LHCN-M2 (cell line): ENCODE results near the gene KDM2B. TPM values are rescaled to one million over a fixed set of nuclear protein-coding genes. Genes with fewer than 3 reads are reported as not detected.

Experiments used
- DNase-seq: peaks from one replicate; pipeline ENCODE4 v3.0.0-alpha.2; 2012; ENCODE audit warnings: low read depth
- polyA plus RNA-seq: library from polyadenylated mRNA; unstranded; fragments of >200 nt; gene quantifications from one replicate; pipeline ENCODE4 v1.2.1, GENCODE V29; 2012; ENCODE audit warnings: missing spikeins
- total RNA-seq: library from RNA; depleted of rRNA; stranded (reverse); fragments of >200 nt; gene quantifications from 2 replicates; pipeline ENCODE4 v1.2.3, GENCODE V29; 2014; rRNA removed

Gene KDM2B
- total RNA-seq, result 19.6 and 28.8 TPM in 2 replicates
- 15.8 TPM for polyA plus RNA-seq

DNA sequence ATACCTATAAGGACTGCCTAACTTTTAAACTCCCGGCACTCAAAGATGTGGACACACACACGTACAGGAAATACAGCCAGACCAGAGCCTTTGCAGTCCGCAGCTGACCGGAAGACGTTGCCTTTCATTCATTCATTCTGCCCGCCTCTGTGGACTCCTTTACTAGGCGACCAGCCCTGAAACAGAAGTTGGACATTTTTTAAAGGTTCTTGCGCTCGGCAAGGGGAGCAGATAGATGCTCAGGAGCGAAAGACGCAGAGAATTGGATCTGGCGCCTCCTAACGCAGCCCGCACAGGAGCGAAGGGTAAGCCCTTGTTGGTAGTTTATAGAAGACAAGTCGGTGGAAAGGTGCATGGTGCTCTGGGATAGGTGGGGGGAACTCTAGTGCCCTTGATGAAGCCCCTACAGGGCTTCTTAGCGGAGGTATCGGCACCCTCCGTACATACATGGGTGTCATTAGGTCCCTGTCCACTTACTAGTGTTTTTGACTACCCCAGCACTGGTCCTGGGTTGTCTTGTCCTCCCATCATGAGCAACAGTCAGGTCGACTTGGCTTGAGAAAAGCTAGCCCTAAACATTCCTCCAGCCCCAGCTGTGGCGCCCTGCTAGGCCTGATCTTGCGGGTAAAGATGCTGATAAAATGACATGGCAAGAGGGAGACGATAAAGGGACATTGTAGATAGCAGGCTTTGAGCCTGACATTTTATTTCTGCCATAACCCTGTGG, at the start of gene KDM2B:
TSS of gene KDM2B (minus strand) at position 65 of the 727 bp plus-strand sequence. CDS start 112 bp downstream, outside the sequence.
- peak; percentile 42 for DNase-seq

DNA sequence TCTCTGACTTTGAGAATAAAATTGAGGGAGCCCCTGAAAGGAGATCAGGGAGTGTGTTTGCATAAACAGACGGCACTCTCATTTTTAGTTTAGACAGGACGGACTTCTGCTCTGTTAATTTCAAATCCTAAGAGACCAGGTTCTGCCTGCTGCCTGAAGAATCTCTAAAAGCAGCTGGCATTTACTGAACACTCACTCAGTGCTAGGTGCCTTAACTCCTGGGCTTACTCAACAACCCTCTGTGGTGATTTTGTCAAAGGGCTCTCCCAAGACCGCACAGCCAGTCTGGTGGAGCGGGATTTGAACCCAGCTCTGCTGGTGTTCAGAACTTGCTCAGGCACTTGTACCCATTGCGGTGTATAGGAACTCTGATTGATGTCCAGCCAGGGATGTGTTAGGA, 47.7 kb upstream of the KDM2B start:
- no peak for DNase-seq

DNA sequence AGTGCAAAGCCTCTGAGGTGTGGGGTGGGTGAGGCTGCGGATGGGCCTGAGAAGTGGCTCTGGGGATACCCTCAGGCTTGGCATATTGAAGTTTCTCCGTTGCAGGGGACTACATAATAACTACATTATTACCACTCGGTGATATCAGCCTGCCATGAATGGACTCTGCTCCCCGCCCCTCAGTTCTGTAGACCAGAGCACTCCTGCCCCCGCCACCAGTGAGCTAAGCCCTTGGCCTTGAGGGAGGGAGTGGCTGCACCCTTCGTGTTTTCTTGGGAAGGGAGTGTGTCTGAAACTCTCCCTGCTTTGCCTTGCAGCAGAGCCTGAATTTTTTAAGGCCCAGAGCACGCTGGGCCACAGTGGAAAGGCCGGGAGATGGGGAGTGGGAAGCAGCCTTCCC, 47.2 kb upstream of the KDM2B start:
- no peak for DNase-seq

- peak; percentile 62 for DNase-seq
These were observed 46.2 kb upstream of the KDM2B start for GRCh38 chr12:121626853-121627640.

DNA sequence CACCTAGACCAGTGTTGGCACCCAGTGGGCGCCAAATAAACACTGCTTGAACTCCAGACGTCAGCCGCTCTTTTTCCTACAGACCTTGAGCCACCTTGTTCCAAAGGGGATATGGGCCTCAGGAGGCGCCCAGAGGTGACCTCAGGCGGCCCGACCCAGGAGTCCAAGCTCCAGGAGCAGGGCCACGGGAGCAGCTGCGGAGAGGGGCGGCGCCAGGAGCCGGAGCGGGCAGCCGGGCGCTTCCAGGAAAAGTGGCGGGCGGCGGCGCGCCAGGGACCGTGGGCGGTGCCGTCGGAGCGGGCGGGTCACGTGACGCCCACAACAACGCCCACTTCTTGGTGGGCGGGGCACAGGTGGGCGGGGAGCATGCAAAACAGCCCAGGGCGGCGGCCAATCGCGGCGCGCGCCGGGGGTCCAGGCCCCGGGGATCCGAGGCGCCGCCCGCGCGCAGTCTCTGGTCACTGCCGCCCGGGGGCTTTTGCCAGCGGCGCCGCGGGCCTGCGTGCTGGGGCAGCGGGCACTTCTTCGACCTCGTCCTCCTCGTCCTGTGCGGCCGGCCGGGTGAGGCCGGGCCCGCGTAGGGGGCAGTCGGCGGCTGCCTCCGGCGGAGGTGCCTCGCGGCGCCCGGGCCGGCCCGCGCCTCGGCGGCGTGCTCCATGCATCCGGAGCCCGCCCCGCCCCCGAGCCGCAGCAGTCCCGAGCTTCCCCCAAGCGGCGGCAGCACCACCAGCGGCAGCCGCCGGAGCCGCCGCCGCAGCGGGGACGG, 45.4 kb upstream of the KDM2B start, which contains the start of gene ORAI1:
TSS of gene ORAI1 (plus strand) at position 444 of the 766 bp plus-strand sequence.
- DNase-seq, result peak; percentile 92

GRCh38 chr12:121620333-121620891, 39.6 kb upstream of the KDM2B start:
- no peak for DNase-seq

GRCh38 chr12:121618659-121619233, 37.9 kb upstream of the KDM2B start:
- DNase-seq, result no peak

- no peak for DNase-seq
These were observed 34.1 kb upstream of the KDM2B start for GRCh38 chr12:121614872-121615467.

GRCh38 chr12:121613462-121613861, 32.6 kb upstream of the KDM2B start:
- no peak for DNase-seq

- no peak for DNase-seq
These were observed 30.5 kb upstream of the KDM2B start for GRCh38 chr12:121611306-121611705.

DNA sequence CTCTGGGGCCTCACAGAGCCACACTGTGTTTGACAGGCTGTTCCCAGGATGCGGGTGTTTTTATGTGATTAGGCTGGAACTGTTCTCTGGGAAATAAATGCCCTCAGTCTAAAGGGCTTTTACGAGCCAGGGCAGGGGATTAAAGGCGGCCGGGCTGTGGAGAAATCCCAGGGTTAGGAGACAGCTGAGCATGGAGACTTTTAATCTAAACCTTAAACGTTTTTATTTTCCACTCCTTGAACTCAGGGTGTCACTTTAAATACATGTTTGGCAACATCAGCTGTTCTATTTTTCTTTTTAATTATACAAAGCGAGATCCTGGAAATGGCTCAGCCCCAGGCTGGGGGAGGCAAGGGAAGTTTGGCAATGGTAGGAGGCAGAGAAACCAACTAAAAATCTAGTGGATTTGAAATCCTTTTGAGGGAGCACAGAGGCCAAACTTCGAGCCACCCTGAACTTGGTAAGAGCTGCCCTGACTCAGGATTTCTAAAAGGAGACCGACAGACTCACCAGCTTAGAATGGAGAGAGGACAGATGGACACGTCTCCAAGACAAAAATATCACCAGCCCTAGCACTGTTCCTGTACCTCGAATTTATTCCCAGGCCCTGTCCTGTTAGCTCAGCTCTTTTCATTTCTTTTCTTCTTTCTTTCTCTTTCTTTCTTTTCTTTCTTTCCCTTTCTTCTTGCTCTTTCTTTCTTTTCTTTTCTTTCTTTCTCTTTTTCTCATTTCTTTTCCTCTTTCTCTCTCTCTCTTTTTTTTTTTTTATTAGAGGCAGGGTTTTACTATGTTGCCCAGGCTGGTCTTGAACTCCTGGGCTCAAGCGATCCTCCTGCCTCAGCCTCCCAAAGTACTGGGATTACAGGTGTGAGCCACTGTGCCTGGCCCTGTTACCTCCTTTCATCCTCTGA, 29.7 kb upstream of the KDM2B start:
- DNase-seq, result peak; percentile 47

DNA sequence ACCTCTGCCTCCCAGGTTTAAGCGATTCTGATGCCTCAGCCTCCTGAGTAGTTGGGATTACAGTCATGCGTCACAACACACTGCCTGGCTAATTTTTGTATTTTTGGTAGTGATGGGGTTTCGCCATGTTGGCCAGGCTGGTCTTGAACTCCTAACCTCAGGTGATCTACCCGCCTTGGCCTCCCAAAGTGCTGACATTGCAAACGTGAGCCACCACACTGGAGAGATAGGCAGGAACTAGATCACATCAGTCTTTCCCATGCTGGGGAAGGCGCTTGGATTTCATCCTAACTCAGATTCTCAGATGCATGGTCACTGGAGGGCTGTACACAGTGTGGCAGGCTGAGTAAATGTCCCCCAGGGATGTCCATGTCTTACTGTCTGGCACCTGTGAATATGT, 27.5 kb upstream of the KDM2B start:
- no peak for DNase-seq

- DNase-seq, result no peak
These were observed 22.8 kb upstream of the KDM2B start for GRCh38 chr12:121603581-121603980.

DNA sequence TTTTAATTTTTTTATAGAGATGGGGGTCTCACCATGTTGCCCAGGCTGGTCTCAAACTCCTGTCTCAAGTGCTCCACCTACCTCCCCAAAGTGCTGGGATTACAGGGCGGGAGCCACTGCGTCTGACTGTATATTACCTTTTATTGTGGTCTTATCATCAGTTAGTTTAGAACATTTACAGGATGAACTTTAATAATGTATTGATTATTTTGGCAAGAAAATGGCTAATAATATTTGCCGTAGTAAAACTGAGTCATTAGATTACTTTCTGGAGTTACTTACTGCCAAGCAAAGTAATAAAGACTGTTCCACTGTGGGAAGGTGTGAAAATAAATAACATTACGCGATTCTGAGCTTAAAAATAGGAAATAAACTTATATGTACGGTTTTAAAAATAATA, 21.9 kb upstream of the KDM2B start:
- DNase-seq, result no peak

GRCh38 chr12:121600702-121601336, 20.0 kb upstream of the KDM2B start:
- no peak for DNase-seq

DNA sequence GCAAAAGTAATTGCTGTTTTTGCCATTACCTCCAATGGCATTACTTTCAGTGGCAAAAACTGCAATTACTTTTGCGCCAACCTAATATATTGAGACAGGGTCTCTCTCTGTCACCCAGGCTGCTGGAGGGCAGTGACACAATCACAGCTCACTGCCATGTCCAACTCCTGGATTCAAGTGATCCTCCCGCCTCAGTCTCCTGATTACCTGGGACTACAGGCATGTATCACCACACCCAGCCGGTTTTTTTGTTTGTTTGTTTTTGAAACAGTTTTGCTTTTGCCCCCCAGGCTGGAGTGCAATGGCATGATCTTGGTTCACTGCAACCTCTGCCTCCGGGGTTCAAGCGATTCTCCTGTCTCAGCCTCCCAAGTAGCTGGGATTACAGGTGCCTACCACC, 15.7 kb upstream of the KDM2B start:
- no peak for DNase-seq

DNA sequence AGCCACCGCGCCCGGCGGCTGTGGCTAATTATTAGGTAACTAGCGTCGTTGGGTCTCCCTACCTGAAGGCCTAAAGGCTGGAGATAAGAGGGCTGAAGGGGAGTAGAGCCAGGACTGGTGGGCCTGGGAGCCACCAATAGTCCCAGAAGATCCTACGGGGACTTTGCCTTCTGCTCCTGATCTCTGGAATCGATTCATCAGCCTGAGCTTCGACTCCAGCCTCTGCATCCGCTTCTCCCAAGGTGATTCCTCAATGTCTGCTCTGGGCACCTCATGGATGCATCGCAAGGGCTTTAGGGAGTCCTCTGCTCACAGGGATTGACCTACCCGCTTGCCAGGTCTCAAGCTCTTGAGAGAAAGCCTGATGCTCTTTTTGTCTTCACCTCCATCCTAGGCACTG, 14.7 kb upstream of the KDM2B start:
- no peak for DNase-seq

- no peak for DNase-seq
These were observed 11.5 kb upstream of the KDM2B start for GRCh38 chr12:121592320-121592719.

DNA sequence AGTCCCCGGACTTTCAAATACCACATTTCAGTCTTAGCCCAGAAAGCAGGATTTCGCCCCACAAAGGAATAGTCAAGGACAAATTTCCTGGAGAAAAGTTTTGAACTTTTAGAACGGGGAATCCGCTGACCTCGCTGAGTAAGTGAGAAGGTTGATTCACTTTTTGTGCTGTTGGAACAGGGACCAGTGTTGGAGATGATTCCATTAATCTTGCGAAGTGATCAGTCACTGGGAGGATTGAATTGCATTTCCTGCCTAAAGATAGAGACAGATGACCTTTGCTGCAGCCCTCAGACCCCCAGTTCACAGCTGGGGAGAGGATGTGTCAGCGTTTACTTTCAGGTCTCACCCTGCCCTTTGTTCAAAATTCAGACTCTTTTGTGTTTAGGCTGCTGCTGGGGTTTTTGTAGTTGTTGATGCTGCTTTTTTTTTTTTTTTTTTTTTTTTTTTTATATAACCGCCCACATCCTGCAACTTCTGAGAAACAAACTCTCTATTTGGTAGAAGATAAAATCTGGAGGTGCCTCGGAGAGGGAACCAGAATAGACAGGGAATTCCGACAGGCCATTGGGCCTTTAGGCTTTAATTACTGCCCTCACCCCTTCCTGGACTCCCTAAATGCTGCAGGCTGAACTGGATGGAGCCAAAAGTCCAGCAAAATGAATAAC, 9.8 kb upstream of the KDM2B start:
- peak; percentile 71 for DNase-seq
